Body of pancreas (tissue), 4 donors: Measurements from ENCODE around the gene CDH2.

Experiments used
- CTCF ChIP-seq, 7 experiments: fragments of 450-650 bp in 4 of 7; fragments of 200-600 bp in 3 of 7; sonication (generic) in 3 of 7; IDR thresholded peaks; one replicate each; pipeline ENCODE4 v1.5.1; 2016 to 2019; ENCODE audit warnings: antibody characterized with exemption in 7 of 7
- POLR2A ChIP-seq, 3 donors: fragments of 450-650 bp; IDR thresholded peaks; one replicate each; pipeline ENCODE4 v1.6.1; 2016; ENCODE audit warnings: antibody characterized with exemption in 3 of 3, mild to moderate bottlenecking in 2 of 3

GRCh38 chr18:28147674-28148171 lies 29.2 kb downstream of the CDH2 start:
- TF ChIP-seq CTCF (IDR thresholded peaks at IDR 0.05) (no peak), POLR2A (IDR thresholded peaks at IDR 0.05) (no peak)
